HG03520 (cell line): ENCODE data around the gene GABBR2.

Experiments
- ATAC-seq: cut with Tn5 transposase; IDR thresholded peaks from one replicate; pipeline ENCODE4 v1.9.1; 2021; ENCODE audit warnings: mild to moderate bottlenecking, moderate library complexity; ENCODE audit not compliant: unreplicated experiment

Gene GABBR2

DNA sequence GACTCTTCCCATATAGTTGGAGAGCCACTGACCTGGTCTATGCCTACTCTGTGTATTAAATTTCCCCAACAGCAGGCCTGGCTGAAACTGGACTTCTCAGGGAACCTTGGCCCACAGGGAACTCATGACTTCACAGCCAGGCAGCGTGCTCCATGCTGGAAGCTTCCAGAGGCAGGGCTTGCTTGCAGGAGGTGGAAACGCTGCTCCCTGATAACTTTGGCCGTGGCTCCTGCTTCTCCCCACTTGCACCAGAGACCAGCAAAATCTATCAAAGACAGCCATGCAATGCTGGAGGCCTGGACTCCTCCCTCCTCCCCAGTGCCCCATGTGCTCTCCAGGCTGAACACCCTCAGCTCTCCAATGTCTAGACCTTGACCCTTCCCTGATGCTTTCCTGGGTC, 137.1 kb downstream of the GABBR2 start:
- no peak for ATAC-seq

DNA sequence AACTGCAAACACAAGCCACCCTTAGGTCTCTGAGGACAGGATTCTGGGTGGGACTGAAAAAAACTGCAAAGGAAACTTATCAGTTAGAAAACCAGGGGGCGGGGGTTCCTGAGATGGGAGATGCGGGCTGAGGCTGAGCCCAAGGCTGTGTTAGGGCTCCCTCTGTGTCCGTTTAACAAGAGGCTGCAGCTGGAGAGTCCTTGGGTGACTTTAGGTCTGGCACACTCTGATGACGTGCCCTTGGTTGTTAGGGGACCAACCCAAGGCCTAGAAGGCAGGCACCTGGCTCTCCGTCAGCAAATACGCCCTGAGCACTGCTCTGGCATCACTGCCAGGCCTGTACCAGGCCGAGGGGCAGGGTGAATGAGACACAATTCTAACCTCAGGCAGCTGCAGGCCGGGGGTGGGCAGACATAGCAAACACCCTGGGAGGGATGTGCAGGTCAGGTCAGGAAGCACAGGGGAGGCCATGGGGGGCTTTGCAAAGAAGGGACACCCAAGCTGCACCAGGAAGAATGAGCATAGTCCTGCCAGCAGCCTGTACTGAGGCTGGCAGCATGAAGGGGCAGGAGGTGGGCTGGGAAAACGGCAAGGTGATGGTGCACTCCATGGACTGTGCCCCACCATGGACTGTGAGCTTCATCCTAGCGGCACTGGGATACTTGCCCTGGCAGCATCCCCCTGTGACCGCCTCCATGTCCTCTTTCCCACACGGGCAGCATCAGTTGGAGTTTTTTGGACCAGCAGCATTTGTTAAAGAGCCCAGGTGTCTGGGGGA, 137.9 kb downstream of the GABBR2 start:
- no peak for ATAC-seq

DNA sequence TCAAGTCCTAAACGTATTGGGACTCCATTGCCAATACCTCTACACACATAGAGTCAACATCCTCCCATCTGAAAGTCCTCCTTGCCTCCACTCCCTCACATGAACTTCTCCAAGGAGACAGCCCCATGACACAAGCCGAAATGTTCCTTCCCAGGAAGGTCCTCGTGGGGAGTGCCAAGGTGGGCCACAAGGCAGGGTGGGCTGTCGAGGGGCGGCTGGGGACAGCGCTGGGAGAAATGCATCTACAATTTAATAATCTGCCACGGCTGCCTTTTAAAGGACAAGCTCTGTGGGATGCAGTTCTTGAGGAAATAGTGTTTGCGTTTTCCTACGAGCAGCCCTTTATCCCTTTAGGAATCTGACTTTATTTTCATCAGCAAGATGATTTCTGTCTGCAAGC, 138.7 kb downstream of the GABBR2 start:
- no peak for ATAC-seq

DNA sequence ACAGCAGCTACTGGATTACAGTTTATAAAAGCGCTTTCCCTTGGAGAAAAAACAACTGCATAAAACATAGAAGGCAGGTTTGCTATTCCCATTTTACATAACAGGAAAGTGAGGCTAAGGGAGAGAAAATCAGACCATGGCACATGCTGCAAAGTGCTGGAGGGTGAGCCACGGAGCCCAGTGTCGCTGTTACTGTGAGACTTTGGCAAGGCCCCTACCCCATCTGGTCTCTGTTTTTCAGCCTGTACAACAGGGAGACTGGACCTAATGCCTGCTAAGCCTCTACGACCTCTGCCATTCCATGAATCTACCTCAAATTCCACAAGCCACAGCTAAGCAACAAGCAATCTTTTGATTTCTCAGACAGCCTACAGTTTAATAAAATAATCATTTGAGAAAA, 139.2 kb downstream of the GABBR2 start:
- ATAC-seq = no peak

DNA sequence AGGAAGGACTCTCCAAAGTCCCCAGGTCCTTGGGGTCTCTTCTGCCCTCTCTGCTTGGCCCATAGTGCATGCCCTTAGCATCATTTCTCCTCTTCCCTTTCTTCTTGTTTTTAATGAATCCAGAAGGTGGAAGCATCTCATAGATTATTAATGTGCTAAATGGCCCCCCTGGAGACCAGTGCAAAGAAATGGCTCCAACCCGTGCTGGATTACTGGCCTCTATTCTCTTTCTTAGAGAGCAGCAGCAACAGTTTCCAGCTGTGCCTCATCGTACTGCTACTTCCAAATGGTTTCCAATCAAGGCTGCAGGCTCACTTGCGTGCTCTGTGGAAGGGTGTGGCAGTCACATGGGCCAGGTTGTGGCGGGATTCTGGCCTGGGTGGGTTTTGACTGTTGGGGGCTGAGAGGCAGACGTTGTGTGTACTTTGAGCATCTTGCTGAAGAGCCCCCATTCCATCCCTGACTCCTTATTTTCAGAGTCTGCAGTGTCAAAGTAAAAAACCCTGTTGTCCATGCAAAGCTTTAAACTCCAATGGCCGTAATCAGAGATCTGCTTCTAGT, 139.7 kb downstream of the GABBR2 start:
- ATAC-seq = no peak

DNA sequence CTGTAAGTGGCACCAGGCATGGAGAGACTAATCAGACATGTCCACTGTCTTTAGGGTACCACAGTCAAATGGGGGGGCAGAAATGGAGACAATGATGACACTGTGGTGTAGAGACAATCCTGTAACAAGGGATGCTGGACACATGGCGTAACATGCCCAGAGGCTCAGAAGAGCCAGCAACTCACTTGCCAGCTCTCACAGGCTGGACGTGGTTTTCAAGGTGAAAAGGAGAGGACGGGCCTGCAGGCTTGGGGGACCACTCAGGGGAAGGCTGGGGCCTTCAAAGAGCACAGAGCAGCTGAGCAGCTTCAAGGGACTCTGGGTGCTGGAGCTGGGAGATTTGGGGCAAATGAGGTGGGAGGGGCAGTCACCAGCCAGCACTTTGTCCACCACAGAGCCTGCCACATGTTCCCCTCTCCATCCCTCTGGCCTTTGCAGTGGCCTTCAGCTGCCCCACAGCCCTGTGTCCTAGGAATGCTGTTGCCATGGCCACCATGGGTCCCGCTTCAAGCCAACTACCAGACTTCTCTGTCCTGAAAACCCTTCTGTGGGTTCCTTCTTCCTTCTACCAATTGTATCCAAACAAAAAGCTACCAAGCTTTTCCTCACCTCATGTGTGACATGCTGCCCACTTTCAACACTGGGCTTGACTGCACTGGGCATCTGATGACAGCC, 140.4 kb downstream of the GABBR2 start:
- ATAC-seq = no peak

DNA sequence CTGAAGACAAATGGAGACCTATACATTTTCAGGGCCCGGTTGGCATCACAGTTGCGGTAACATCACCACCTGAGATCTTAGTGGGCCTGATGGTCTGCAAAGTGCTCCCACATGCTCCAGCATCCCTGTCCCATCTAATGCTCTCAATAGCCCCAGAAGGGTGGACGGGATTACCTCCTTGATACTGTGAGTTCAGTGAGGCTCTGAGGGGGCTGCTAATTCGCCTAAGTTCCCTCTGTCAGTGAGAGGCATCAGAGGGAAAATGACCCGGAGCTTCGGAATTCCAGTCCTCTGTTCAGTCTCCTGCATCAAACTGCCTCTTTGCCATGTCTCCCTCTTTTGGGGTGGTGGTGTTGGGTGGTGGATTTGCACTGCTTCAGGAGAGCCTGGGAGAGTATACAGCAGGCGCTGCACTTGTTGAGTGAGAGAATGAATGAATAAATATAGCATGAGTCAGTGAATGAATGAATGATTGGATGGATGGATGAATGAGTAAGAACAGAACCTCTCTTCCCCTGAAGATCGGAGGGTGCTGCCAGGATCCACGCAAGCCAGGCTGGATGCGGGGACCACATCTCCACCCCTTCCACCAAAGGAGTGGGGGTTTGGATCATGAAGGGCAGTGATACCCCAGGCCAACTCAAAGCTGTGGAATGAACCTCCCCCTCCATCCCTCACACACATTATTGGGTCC, 141.0 kb downstream of the GABBR2 start:
- no peak for ATAC-seq

DNA sequence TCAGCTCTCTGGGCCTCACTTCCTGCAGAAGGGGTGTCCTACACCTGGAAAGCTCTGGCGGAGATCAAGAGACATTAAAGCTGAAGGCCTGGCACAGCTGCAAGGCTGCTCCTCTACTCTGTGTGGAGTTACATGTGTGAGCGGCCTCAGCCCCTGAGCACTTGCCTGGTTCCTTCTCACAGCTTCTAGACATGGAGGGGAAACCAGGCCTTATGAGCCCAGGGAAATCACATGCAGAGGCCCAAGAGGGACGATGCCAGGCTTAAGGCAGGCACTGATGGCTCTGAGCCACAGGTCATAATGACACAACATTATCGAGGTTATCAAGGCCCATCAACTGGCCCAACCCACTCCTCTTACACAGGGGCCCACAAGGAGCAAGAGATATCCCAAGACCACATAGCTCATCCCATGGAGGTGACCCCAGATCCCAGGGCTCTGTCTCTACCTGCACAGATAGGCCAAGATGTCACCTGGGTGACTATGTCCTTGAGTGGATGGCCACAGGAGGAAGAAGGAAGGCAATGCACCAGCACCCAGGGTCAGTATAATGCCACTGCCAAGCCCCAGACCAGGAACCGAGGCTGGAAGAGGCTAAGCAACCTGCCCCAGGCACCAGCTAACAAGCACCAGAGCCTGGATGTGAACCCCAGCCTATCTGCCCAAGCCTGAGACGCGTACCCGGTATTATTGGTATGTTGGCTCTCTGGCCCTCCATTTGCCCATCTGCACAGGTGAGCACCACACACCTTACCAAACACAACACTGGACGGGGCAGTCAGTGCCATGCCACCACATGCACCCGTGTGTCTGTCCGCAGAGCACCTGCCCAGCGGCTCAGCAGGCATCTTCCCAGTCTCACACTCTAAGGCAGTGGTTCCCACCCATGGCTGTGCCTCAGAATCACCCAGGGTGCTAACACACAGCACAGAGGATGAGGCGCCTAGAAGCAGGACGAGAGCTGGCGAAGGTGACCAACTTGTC, 143.3 kb downstream of the GABBR2 start:
- ATAC-seq = no peak

DNA sequence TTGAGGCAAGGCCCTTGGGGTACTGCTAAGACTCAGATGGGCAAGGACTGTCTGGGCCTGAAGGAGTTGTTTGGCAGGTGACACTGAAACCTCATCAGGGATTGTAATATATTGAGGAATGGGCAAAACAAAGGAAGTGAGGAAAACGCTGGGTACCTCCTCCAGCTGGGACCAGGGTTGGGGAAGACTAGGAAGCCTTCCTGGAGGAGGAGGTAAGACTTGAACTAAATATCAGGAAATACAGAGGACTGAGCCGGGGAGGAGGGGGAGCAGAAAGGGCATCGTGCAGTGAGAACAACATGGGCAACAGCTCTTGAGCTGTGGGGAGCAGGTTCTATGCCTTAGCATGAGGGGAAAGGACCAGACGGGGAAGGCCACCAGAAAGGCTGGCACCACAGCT, 144.0 kb downstream of the GABBR2 start:
- ATAC-seq = no peak

DNA sequence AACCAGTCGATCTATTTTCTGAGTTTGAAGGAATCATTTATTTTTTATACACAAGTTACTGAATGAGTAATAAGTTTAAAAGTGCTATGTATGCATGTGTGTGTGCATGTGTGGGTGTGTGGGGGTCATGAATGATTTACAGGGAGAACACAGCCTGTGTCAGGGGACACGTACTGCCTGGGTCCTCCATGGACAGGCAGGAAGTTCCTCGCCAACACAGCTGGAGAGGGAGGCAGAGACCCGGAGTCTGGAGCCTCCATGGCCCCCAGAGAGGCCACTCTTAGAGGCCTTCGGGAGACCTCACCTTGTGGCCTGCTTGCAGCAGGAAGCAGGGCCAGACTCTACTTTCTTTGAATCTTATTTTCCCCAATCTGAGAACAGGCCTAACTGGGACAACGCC, 144.7 kb downstream of the GABBR2 start:
- no peak for ATAC-seq

DNA sequence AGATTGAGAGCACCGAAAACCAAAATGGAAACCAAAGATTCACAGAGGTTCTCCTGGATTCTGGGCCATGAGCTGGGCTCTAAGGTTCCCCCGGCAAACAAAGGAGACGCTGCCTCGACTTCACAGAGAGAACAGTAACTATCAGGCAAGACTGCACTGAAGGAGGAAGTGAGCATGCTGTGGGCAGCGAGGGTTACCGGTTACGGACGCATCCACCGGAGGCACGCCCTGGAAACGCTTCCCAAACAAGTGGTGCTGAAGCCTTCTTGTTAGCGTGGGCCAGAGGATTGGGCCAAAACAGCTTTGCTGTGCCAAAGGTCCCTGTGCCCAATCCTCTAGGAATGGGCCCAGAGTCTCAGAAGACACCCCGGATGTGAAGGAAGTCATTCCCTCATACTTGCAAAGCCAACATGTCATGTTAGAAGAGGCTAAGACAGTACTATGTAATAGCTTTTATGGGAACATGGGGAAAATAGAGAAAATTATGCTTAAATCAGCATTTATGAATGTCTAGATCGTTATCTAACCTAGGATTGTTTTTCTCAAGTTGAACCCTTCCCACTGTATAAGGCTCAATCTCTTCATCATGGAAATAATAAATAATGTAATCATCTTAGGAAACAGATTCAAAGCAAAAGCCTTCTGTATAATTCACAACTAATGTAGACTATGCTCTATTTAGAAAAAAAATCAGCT, 145.4 kb downstream of the GABBR2 start:
- no peak for ATAC-seq

DNA sequence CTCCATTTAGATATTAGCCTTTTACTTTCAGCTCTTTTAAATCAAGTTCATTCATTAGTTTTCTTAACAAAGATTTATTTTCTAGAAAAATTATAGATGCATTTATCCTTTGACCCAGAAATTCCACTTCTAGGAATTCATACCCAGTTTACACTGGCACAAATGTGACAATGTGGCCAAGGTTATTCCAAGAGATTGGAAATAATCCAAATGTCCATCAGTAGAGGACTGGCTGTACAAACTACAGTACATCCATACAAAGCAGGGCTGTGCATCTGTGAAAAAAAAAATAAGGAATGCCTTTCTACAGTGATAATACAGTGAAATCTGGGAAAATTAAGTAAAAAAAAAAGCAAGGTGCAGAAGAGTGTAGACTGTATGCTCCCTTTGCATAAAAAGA, 149.2 kb downstream of the GABBR2 start:
- no peak for ATAC-seq

DNA sequence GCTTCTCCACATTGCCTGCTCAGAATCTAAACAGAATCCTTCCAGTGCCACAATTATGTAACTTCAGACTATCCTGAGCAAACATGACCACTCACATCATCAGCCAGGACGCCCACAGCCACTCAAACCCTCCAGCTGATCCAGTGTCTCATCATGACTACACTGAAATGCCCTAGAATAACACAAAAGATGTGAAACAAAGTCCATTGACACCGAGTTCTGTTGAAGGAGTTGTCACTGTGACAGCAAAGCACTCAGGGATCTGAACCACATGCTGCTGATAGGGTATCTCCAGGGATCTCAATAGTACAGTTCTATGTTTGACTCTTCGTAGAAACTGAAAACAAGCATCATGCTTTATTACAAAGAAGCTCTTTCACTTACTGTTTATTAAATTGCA, 150.2 kb downstream of the GABBR2 start:
- ATAC-seq = no peak

DNA sequence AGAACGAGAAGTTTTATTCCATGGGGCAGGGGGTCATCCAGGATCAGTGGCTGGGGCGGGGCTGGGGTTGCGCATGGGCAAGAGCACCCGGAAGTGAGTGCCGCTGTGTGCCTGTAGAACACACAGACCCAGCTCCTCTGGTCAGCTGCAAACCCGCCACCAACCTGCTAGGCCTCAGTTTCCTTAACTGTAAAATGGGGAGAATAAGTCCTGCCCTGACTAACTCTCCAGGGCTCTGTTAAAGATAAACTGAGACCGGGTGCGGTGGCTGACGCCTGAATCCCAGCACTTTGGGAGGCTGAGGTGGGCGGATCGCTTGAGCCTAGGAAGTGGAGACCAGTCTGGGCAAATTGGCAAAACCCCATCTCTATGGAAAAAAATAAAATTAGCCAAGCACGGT, 152.2 kb downstream of the GABBR2 start:
- no peak for ATAC-seq

DNA sequence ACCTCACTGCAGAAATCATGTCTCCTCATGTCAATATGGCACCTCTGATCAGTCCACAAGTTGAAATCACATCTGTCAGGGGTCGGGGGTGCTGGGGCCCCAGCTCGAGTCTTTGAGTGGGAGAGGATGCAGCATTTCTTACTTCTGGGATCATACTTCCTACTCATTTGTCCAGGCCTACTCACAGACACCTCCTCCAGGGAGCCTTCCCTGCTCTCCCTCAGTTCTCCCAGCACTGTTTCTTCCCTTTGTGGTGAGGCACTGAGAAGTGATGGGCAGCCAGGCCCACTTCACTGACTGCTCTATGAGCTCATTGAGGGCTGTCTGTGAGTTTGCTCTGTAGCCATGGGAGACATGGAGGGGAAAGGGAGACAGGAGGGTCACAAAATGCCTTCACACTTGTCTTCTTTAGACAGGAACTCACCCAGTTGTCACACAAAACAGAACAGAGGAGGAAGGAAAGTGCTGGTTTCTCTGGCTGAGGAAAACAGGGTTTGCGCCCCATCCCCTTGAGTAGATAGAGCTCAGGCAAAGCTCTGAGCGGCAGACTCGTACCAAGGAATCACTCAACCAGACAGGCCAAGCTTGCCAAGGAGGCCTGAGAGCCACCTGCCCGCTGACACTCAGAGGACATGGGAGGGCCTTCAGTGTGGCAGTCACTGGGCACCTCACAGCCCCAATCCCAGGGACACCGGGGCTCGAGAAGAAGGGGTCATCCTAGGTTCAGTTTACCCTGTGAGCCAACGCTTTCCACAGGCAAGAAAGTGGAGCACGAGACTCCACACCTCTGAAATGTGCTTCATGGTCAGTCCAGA, 152.9 kb downstream of the GABBR2 start:
- no peak for ATAC-seq

DNA sequence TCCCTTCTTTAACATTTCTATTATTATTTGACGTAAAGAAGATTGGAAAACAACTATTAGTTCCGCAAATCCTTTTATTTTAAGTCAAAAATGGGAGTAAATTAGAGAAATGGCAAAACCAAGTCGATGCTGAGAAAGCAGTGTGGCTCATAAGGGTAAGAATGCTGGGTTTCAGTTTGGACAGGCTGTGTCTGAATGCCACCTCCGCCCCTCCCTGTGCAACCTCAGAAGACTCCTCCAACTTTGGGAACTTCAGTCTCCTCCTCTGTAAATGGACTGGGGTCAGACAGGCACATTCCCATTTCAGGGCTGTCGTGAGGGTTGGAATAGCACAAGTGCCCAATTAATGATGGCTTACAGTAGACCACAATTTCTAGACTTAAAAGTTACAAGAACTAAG, 154.0 kb downstream of the GABBR2 start:
- ATAC-seq = no peak

DNA sequence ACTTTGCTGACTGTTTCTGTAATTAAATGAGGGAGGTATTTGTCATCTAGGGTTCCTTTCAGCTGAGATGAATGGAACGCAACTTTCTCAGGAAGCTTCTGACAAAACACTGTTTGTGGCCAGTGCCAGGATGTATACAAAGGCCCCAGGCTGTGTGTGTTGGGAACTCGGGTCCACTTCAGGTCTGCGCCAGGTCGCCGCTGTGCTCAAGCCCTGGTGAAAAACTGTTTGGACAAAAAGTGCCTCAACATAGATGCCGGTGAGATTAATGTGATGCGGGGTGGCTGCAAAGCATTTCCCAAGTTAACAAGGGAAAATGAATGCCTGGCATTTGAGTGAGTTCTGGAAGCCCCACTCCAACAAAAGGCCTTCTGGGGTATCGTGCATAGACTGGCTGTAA, 156.4 kb downstream of the GABBR2 start:
- no peak for ATAC-seq

DNA sequence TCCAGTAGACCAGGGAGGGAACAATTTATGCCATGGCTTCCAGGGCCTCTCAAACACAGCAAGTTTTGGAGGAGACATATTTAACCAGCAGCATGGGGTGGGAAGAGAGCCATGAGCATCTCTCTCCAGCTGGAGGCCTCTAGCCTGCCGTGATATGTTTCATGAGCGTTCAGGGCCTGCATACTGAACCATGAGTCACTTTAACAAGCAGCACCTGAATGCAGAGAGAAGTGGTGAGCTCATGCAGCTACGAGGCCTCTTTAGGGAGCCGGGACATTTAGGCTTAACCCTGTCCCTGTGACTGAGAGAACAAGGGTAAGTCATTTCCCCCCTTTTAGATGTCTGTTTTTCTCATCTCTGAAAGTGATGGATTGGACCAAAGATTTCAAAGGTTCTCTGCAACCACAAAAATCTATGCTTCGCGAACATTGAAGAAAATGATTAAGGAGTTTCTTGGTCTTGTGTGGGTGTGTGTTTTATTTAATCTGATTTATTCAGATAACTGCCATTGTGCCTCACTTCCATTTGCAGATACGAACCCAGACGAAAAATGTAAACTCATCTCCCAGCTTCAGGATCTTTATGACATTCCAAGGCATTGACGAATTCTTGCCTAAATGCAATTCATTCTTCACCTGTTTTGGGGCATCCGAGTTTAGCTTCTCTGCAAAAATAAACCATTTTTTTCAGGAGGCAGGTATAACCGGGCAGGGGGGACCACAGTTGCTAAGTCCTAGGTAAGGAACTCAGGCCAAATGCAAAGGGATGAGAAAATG, 157.0 kb downstream of the GABBR2 start:
- ATAC-seq = no peak
